Testis (tissue), 2 donors: ENCODE data around the gene ALX3.

Experiments
- CTCF ChIP-seq, 3 experiments: fragments of 450-650 bp in 2 of 3; fragments of 200-600 bp in 1 of 3; sonication (generic) in 1 of 3; IDR thresholded peaks; one replicate each; pipeline ENCODE4 v1.5.1; 2016 to 2019; ENCODE audit warnings: antibody characterized with exemption in 3 of 3, mild to moderate bottlenecking in 2 of 3, moderate library complexity in 1 of 3
- POLR2A ChIP-seq: fragments of 450-650 bp; IDR thresholded peaks from one replicate; pipeline ENCODE4 v1.6.1; 2017; ENCODE audit warnings: antibody characterized with exemption, mild to moderate bottlenecking, moderate library complexity

- TF ChIP-seq CTCF (IDR thresholded peaks at IDR 0.05) (no peak), POLR2A (no peak)
These were observed 20.9 kb upstream of the ALX3 start for GRCh38 chr1:110091381-110091780.
